ENCODE data around the gene SLC25A43.
A peak's percentile ranks its signal among the peaks of the same experiment; 100 is the strongest.
"Not testable (repeated sequence)": the region's sequence is repeated elsewhere in the genome, so short reads cannot be mapped to it uniquely, and the experiment has no call there.

The SLC25A43 gene

DNA sequence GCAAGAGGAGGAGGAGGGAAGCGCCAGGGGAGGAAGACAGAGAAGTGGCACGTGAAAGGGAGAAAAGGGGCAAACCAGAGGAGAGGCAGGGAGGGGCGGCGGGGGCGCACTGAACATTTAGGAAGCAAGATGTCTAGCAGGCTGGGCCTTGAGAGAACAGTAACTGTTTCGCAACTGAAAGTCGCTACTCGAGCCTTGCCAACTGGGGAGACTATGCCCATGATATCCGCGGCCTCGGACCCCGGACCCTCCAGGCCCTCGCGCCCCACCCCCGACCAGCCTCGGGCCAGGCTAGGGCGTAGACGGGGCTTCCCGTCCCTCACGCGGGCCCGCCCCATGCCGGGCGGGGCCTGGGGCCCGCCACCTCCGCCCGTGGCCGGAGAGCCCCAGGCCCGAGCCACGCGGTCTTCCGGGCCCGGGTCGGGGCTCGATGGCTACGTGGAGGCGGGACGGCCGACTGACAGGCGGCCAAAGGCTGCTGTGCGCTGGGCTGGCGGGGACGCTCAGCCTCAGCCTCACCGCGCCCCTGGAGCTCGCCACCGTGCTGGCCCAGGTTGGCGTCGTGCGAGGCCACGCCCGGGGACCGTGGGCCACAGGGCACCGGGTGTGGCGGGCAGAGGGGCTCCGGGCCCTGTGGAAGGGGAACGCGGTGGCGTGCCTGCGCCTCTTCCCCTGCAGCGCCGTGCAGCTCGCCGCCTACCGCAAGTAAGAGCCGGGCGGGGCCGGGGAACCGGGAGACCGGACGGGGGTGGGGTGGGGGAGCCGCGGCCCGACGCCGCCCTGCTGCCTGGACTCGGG is at the start of gene SLC25A43:
TSS of gene SLC25A43 (plus strand) at position 363 of the 798 bp plus-strand sequence. CDS start at position 431, 68 bp downstream.
- DNase-seq: peak; percentile 2 to 8

DNA sequence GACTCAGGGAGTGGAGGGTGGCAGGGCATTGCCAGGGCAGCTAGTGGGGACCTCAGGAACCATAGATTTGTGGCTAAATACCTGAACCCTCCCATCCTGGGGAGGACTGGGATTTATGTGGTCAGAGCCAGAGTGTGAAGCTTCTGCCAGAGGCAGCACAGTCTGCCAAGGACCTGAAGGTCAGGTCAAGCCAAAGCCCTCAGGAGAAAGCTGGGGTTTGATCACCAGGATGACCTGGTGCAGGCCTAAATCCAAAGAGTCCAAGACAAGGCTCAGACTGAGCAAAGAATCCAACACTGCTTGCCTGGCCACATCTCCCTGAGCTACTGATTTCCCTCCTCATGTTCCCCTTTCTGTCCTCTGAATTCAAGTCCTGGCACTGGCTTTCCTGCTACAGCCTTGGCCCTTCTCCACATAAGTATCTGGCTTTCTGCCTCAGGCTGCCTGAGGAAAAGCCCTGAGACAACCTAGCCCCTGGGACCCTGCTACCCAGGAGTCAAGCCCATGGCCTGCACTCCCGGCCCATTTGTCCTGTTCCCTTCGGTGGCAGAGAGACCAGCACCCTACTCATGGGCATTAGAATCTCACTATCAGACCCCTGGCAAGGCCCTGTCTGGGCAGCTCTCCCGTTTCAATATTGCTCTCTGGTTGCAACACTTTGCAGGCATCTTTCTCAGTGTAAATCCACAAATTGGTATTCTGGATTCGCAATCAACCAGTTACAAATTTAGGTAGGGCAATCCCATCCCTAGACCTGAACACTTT is 39.3 kb upstream of the SLC25A43 start:
- no peak for DNase-seq

DNA sequence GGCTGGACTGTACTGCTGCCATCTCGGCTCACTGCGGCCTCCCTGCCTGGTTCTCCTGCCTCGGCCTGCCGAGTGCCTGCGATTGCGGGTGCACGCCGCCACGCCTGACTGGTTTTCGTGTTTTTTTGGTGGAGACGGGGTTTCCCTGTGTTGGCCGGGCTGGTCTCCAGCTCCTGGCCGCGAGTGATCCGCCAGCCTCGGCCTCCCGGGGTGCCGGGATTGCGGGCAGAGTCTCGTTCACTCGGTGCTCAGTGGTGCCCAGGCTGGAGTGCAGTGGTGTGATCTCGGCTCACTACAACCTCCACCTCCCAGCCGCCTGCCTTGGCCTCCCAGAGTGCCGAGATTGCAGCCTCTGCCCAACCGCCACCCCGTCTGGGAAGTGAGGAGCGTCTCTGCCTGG is 37.7 kb upstream of the SLC25A43 start:
- not testable (repeated sequence) for DNase-seq

DNA sequence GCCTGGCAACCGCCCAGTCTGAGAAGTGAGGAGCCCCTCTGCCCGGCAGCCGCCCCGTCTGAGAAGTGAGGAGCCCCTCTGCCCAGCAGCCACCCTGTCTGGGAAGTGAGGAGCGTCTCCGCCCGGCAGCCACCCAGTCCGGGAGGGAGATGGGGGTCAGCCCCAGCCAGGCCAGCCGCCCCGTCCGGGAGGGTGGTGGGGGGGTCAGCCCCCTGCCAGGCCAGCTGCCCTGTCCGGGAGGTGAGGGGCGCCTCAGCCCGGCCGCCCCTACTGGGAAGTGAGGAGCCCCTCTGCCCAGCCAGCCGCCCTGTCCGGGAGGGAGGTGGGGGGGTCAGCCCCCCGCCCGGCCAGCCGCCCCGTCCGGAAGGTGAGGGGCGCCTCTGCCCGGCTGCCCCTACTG is 37.1 kb upstream of the SLC25A43 start:
- not testable (repeated sequence) for DNase-seq

DNA sequence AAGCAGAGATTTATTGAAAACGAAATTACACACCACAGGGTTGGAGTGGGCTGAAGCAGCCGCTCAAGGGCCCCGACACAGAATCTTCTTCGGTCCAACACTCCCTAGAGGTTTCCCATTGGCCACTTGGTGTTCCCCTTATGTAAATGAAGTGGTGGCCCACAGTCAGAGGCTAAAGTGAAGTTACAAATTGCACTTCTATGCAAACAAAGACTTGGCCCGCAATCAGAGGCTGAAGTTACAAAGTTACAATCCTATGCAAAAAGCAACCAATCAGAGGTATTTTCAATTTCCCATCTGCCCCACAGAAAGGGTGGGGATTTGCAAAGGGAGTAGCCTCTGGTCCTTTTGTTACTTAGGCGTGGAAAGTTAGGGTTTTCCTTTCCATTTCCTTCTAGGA is 35.7 kb upstream of the SLC25A43 start:
- no peak for DNase-seq

DNA sequence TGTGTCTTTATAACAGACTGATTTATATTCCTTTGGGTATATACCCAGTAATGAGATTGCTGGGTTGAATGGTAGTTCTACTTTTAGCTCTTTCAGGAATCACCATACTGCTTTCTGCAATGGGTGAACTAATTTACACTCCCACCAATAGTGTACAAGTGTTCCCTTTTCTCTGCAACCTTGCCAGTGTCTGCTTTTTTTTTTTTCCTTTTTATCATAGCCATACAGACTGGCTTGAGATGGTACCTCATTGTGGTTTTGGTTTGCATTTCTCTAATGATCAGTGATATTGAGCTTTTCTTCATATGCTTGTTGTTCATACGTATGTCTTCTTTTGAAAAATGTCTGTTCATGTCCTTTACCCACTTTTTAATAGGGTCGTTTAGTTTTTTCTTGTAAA is 27.3 kb upstream of the SLC25A43 start:
- DNase-seq: not testable (repeated sequence)

DNA sequence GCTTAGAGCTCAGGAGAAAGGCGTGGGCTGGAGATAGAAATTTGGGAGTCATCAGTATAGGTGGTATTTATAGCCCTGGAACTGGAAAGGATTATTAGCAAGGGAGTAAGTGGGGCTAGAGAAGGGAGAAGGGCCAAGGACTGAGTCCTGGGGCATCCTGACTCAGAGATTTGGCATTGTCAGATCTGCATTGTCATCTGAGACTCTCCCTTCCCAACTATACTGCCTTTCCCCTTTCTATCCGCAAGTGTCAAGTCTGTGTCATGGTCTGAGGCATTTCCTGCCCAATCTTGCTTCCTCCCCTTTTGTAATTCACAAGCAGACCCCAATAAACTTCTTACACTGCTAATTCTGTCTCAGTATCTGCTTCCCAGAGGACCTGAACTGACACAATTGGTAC is 24.4 kb upstream of the SLC25A43 start:
- DNase-seq: no peak

DNA sequence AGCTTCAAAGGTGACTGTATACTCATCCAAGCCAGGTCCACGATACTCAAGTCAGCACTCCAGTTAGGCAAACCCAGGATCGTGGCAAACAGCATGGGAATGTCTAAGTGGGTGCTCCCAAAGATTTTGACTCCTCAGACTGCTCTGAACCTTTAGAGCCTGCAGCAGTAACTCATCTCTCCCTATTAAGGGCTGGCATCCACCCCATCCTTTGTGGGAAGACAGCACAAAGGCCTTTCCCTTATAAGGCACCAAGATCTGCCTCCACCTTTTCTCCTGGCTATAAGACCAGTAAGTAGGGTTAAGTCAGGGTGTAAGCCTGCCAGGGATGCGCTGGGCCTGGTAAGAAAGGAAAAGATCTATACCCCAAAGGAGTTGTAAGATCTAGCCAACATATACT is 23.6 kb upstream of the SLC25A43 start:
- DNase-seq: no peak

DNA sequence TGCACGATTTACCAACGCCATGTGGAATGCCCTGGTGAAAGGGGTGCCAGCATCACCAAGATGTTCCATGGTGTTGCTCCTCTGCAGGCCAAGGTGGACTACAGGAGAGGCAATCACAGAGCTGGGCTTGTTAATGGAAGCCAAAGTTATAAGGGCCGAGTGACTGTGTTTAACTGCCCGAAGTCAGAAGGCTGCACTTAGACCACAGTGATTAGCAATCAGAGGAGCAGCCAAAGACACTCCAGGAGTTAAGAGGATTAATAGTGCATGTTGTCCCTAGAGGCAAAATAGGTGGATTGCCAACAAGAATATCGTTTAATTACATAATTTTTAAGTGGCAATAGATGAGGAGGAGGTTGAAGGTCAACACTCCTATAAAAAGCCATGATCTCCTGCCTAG is 22.8 kb upstream of the SLC25A43 start:
- DNase-seq: no peak

DNA sequence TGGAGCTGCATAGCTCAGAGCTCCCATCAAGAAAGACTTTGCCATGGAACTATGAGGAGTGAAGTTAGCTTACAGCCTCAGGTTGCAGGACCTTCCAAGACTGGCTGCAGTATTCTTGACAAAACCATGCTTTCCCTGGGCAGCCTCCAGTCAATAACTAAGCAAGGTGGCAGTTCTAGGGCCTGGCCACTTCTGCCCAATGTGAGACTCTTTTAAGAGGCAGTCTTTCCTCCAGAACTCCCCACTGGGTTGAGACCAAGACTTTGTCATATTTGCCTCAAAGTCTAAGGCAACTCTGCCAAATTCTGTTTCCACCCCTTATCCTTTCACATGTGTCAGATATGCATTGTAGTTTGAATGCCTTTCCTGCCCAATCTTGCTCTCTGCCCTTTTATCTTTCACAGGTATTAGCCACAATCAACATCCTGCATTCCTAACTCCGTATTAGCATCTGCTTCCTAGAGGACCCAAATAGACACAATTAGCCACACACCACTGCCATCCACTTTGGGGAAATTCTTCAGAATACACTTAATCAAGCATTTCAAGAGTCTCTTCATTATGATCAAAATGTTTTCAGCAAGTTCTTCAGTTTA is 17.7 kb upstream of the SLC25A43 start:
- no peak for DNase-seq

DNA sequence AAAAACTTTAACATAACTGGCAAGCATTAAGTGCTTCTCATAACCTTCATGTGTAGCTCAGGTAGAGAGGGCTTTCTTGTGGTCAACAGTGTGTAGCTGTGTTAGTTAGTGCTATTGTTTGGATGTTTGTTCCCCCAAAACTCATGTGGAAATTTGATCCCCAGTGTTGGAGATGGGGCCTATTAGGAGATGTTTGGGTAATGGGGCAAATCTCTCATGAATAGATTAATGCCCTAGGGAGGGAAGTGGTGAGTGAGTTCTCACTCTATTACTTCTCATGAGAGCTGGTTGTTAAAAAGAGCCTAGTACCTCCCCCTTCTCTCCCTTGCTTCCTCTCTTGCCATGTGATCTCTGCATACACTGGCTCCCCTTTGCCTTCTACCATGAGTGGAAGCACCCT is 16.5 kb upstream of the SLC25A43 start:
- DNase-seq: no peak

DNA sequence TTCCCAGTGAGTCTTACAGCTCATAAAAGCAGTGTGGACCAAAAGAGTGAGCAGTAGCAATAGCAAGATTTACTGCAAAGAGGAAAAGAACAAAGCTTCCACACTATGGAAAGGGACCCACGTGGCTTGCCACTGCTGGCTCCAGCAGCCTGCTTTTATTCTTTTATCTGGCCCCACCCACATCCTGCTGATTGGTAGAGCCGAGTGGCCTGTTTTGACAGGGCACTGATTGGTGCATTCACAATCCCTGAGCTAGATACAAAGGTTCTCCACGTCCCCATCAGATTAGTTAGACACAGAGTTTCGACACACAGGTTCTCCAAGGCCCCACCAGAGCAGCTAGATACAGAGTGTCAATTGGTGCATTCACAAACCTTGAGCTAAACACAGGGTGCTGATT is 12.5 kb upstream of the SLC25A43 start:
- not testable (repeated sequence) for DNase-seq

DNA sequence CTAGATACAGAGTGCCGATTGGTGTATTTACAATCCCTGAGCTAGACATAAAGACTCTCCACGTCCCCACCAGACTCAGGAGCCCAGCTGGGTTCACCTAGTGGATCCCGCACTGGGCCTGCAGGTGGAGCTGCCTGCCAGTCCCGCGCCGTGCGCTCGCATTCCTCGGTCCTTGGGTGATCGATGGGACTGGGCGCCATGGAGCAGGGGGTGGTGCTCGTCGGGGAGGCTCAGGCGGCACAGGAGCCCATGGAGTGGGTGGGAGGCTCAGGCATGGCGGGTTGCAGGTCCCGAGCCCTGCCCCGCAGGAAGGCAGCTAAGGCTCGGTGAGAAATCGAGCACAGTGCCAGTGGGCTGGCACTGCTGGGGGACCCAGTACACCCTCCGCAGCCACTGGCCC is 11.7 kb upstream of the SLC25A43 start:
- not testable (repeated sequence) for DNase-seq

DNA sequence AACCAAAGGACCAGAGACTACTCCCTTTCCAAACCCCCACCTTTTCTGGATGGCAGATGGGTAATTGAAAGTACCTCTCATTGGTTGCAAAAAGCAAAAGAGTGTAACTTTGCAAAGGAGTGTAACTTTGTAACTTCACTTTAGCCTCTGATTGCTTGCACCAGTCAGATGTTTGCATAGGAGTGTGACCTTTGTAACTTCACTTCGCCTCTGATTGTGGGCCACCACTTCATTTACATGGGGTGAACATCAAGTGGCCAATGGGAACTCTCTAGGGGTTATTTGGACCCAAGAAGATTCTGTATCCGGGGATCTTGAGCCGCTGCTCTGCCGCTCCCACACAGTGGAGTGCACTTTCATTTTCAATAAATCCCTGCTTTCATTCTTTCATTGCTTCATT is 9.9 kb upstream of the SLC25A43 start:
- DNase-seq: no peak

DNA sequence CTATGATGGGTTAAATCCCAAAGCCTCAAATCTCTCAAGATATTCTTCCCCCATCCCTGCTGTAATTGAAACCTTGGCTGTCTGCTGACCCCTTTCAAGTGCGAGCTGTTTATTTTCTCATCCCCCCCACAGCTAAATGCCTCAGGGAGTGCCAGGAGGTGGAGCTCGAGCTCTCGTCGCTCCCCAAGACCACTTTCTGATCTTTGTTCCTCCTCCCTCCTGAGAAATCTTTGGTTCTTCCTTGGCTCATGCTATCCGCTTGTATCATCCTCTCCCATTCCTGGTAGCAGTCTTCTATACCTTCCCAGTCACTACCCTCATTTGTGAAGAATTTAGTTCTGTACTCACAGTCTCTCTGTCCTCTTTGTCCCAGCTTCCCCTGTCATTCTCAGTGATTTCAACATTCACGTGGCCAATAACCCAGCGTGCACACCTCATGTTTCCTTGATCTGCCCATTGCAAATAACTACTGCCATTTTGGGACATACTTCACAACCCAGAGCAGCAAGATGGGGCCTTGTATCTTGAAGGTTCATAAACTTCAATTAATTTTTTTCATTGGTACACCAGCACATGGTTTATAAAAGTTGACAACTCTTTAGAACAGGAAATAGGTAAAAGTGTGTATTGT is 9.2 kb upstream of the SLC25A43 start:
- no peak for DNase-seq

DNA sequence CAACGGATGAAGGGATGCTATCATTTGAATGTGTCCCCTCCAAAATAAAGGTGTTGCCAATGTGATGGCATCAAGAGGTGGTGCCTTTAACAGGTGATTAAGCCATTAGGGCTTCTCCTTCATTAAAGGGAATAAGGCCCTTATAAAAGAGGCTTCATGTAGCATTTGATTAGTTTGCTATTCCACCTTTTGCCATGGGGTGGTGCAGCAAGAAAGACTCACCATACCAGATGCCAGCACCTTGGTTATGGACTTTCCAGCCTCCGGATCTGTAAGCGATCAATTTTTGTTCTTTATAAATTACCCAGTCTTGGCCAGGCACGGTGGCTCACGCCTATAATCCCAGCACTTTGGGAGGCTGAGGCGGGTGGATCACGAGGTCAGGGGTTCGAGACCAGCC is 7.9 kb upstream of the SLC25A43 start:
- DNase-seq: no peak

DNA sequence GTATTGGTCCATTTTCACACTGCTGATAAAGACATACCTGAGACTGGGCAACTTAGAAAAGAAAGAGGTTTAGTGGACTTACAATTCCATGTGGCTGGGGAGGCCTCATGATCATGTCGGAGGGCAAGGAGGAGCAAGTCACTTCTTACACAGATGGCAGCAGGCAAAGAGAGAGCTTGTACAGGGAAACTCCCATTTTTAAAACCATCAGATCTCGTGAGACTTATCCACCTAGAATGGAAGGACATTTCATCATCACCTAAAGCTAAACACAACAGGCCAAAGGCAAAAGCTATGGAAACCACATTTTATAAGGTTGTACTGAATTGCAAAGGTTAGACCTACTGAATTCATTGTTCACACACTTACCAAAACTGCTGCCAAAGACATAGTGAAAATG is 6.0 kb upstream of the SLC25A43 start:
- no peak for DNase-seq

DNA sequence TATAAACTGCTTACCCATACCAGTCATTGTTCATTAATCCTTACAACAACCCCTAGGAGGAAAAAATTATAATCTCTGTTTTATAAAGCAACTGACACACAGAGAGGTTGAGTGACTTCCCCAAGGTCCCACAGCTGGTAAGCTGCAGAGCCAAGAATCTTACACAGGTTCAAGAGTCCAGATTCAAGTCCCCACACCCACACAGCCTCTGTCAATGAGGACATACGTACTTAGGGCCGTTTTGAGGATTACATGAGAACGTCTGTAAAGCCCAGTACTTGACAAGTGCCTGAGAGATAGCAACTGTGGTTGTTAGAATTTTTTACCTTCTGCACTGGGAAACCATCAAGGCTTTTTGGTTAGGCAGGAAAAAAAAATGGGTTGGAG is 556 bp upstream of the SLC25A43 start:
- DNase-seq: no peak

DNA sequence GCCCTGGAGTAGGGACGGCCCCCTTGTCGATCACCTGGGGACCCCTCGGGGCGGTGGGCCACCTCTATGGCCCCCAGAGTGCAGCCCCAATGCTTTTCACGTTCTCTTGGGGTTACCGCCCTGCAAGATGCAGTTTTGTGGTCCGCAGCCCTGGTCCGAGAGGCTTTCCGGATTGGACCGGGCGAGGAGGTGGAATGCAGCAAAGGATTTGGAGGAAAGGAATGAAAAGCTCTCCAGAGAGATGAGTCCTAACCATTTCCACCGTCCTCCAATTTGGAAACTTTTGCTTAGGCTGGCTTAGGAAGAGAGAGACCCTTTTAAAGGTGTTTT is 601 bp downstream of the SLC25A43 start:
- DNase-seq: no peak

DNA sequence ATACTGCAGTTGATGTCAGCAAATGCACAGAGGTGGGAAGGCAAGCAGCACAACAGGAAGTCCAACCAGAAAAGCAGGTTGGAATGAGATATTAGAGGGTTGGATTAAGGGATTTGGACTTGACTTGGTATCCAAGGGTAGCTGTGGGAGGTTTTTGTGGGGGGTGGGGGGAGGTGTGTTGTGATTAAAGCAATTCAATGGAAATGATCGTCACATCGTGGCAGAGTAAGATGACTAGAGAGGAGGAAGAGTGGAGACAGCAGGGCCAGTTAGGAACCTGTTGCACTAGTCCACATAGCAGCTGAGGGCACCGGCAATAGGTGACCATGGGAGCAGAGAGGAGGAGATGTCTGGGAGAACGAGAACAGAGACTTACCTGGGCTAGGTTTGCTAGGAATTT is 2.4 kb downstream of the SLC25A43 start:
- no peak for DNase-seq

DNA sequence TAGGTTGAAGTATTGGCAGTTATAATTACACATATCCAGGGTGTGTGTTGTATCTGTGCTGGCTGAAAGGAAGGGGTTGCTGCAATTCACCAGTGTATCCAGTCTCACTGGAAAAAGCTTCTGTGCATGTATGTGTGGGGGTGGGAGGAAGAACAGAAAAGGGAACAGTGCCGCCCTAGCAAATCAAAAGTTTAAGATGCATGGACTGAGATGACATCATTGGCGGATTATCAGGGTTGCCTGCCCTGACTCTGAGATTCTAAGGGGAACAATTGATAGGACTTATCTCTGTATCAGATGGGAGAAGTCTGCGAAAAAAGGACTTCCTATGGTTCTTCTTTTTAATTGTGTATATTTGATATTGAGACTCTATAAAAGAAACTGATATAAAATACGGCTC is 3.5 kb downstream of the SLC25A43 start:
- DNase-seq: no peak

DNA sequence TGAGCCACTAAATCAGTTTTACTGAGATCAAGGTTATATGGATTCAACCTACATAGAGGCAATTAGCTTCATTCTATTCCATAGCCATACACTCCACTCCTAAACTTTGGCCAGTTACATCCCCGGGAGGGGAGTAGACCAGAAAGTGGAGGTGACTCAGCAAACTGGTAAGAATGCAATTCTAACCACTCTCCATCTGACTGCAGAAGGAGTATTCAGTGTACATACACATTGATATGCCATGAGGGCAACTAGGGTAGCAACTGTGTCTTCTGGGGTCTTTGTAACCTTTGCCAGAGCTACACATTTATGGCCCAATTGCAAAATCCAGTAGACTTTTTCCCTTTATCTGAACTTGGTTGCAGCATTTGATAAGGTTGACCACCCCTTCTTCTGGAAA is 7.6 kb downstream of the SLC25A43 start:
- no peak for DNase-seq

DNA sequence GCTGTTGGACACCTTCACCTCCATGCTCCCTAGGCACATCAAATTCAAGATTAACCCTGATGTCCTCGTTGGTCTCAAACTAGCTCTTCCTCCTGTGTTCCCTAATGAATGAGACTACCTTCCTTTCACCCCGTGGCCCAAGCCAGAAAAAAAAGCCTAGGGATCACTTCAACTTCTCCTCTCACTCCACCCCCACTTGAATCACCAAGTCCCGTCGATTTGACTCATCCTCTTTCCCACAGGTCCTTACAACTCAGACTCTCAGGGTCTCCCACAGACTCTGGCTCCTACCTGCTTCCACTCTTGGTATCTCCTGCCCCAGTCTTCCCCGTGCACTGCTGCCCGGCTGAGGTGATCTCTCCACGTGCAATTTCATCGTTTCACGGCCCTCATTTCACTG is 8.5 kb downstream of the SLC25A43 start:
- DNase-seq: no peak

All from activated CD4-positive, alpha-beta T cell treated with anti-CD3 and anti-CD28 coated beads, Interleukin-2, amount 50 U/mL, for 4 hours (primary cell).